ENCODE data around the gene ATP6AP2. TPM values are rescaled to one million over a fixed set of nuclear protein-coding genes. Genes with fewer than 3 reads are reported as not detected.
A peak's percentile ranks its signal among the peaks of the same experiment; 100 is the strongest.

ATP6AP2 gene
- total and polyA plus RNA-seq, 9 of the 15 experiments (the other 6 are each of a cell fraction or from before 2014, with no cell fraction given), result 23.3 to 131 (median 41.9) TPM

DNA sequence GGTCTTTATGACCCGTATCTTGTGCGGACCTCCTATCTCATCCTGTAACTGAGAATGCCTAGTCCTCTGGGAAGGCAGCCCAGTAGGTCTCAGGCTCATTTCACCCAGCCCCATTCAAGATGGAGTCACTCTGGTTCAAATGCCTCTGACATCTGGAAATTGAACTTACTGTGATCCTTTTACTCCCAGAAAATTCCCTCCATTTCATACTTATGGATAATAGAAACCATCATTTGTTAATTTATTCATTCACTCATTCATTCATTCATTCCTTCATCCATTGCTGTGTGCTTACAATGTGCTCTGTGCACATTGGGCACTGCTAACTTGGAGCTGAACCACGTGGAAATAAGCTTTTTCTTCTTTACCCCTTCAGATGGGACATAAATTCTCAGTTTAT is 9.2 kb upstream of the ATP6AP2 start (continued):
- TF ChIP-seq ZNF282 (CRISPR knock-in tag; IDR thresholded peaks at IDR 0.05), result no peak
- no peak for TF ChIP-seq ZNF274 (IDR thresholded peaks at IDR 0.05; ENCODE audit: borderline replicate concordance, low read depth, low read length)
- no peak for TF ChIP-seq DACH1 (IDR thresholded peaks at IDR 0.05; ENCODE audit: partially characterized antibody)
- TF ChIP-seq ZNF57 (CRISPR knock-in tag; IDR thresholded peaks at IDR 0.05), result 0 out of 2 replicates have a peak, but pooled peaks have one; percentile 44
- TF ChIP-seq, protein P1, sequence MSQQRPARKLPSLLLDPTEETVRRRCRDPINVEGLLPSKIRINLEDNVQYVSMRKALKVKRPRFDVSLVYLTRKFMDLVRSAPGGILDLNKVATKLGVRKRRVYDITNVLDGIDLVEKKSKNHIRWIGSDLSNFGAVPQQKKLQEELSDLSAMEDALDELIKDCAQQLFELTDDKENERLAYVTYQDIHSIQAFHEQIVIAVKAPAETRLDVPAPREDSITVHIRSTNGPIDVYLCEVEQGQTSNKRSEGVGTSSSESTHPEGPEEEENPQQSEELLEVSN (IDR thresholded peaks at IDR 0.05; ENCODE audit: borderline replicate concordance in 1 of 2, extremely low read depth in 1 of 2, insufficient read depth in 1 of 2, insufficient read length in 1 of 2, low read depth in 1 of 2, low read length in 1 of 2, poor library complexity in 1 of 2, severe bottlenecking in 1 of 2), result no peak
- TF ChIP-seq POLR2A (conservative IDR thresholded peaks at IDR 0.05), result no peak
- TF ChIP-seq KDM2B (CRISPR knock-in tag; IDR thresholded peaks at IDR 0.05), result 0 out of 2 replicates have a peak, but pooled peaks have one; percentile 24
- TF ChIP-seq, protein P2, sequence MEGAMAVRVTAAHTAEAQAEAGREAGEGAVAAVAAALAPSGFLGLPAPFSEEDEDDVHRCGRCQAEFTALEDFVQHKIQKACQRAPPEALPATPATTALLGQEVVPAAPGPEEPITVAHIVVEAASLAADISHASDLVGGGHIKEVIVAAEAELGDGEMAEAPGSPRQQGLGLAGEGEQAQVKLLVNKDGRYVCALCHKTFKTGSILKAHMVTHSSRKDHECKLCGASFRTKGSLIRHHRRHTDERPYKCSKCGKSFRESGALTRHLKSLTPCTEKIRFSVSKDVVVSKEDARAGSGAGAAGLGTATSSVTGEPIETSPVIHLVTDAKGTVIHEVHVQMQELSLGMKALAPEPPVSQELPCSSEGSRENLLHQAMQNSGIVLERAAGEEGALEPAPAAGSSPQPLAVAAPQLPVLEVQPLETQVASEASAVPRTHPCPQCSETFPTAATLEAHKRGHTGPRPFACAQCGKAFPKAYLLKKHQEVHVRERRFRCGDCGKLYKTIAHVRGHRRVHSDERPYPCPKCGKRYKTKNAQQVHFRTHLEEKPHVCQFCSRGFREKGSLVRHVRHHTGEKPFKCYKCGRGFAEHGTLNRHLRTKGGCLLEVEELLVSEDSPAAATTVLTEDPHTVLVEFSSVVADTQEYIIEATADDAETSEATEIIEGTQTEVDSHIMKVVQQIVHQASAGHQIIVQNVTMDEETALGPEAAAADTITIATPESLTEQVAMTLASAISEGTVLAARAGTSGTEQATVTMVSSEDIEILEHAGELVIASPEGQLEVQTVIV (CRISPR knock-in tag; IDR thresholded peaks at IDR 0.05; ENCODE audit: borderline replicate concordance), result no peak
- TF ChIP-seq ZNF212 (CRISPR knock-in tag; IDR thresholded peaks at IDR 0.05), result 0 out of 2 replicates have a peak, but pooled peaks have one; percentile 20
- TF ChIP-seq, protein P3, sequence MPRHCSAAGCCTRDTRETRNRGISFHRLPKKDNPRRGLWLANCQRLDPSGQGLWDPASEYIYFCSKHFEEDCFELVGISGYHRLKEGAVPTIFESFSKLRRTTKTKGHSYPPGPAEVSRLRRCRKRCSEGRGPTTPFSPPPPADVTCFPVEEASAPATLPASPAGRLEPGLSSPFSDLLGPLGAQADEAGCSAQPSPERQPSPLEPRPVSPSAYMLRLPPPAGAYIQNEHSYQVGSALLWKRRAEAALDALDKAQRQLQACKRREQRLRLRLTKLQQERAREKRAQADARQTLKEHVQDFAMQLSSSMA (CRISPR knock-in tag; IDR thresholded peaks at IDR 0.05), result no peak
- no peak for TF ChIP-seq ARHGAP35 (IDR thresholded peaks at IDR 0.05; ENCODE audit: partially characterized antibody)
- TF ChIP-seq HLTF (IDR thresholded peaks at IDR 0.05), result no peak
- peak; percentile 94 for TF ChIP-seq BCL6 (CRISPR knock-in tag; IDR thresholded peaks at IDR 0.05)
- TF ChIP-seq ZKSCAN8 (CRISPR knock-in tag; IDR thresholded peaks at IDR 0.05), result peak; percentile 94
- TF ChIP-seq ELF4 (CRISPR knock-in tag; IDR thresholded peaks at IDR 0.05), result 0 out of 2 replicates have a peak, but pooled peaks have one; percentile 61
- no peak for TF ChIP-seq HMGN3 (IDR thresholded peaks at IDR 0.05; ENCODE audit: borderline replicate concordance, extremely low read depth, insufficient read length, low read depth, low read length)
- TF ChIP-seq PHF20 (IDR thresholded peaks at IDR 0.05; ENCODE audit: partially characterized antibody), result no peak
- TF ChIP-seq, protein P4, sequence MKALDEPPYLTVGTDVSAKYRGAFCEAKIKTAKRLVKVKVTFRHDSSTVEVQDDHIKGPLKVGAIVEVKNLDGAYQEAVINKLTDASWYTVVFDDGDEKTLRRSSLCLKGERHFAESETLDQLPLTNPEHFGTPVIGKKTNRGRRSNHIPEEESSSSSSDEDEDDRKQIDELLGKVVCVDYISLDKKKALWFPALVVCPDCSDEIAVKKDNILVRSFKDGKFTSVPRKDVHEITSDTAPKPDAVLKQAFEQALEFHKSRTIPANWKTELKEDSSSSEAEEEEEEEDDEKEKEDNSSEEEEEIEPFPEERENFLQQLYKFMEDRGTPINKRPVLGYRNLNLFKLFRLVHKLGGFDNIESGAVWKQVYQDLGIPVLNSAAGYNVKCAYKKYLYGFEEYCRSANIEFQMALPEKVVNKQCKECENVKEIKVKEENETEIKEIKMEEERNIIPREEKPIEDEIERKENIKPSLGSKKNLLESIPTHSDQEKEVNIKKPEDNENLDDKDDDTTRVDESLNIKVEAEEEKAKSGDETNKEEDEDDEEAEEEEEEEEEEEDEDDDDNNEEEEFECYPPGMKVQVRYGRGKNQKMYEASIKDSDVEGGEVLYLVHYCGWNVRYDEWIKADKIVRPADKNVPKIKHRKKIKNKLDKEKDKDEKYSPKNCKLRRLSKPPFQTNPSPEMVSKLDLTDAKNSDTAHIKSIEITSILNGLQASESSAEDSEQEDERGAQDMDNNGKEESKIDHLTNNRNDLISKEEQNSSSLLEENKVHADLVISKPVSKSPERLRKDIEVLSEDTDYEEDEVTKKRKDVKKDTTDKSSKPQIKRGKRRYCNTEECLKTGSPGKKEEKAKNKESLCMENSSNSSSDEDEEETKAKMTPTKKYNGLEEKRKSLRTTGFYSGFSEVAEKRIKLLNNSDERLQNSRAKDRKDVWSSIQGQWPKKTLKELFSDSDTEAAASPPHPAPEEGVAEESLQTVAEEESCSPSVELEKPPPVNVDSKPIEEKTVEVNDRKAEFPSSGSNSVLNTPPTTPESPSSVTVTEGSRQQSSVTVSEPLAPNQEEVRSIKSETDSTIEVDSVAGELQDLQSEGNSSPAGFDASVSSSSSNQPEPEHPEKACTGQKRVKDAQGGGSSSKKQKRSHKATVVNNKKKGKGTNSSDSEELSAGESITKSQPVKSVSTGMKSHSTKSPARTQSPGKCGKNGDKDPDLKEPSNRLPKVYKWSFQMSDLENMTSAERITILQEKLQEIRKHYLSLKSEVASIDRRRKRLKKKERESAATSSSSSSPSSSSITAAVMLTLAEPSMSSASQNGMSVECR (CRISPR knock-in tag; IDR thresholded peaks at IDR 0.05), result no peak
- TF ChIP-seq ZNF561 (CRISPR knock-in tag; conservative IDR thresholded peaks at IDR 0.05), result peak; percentile 87
- TF ChIP-seq NCOA2 (IDR thresholded peaks at IDR 0.05; ENCODE audit: partially characterized antibody in 2 of 2), result no peak
- peak; percentile 74; the same call in 1 of the 2 replicates for TF ChIP-seq MTF1 (CRISPR knock-in tag; IDR thresholded peaks at IDR 0.05; ENCODE audit: borderline replicate concordance)
- no peak for TF ChIP-seq FOSL1 (tag; conservative IDR thresholded peaks at IDR 0.05)
